Gastrocnemius medialis (tissue), 4 donors: Measurements from ENCODE around the gene SPOCD1.

Experiments
- POLR2A ChIP-seq, 2 donors: fragments of 450-650 bp; IDR thresholded peaks; one replicate each; pipeline ENCODE4 v1.6.1; 2017; ENCODE audit warnings: antibody characterized with exemption in 2 of 2, mild to moderate bottlenecking in 2 of 2, moderate library complexity in 2 of 2
- TF ChIP-seq, protein P1 (sequence below), 5 experiments: fragments of 450-650 bp in 3 of 5; fragments of 200-600 bp in 2 of 5; sonication (generic) in 2 of 5; IDR thresholded peaks in 4 of 5; conservative IDR thresholded peaks in 1 of 5; 1 replicate in 4 of 5; 2 replicates in 1 of 5; pipeline ENCODE4 v1.5.1; 2016 to 2019; ENCODE audit warnings: antibody characterized with exemption in 5 of 5, mild to moderate bottlenecking in 3 of 5, moderate library complexity in 3 of 5

DNA sequence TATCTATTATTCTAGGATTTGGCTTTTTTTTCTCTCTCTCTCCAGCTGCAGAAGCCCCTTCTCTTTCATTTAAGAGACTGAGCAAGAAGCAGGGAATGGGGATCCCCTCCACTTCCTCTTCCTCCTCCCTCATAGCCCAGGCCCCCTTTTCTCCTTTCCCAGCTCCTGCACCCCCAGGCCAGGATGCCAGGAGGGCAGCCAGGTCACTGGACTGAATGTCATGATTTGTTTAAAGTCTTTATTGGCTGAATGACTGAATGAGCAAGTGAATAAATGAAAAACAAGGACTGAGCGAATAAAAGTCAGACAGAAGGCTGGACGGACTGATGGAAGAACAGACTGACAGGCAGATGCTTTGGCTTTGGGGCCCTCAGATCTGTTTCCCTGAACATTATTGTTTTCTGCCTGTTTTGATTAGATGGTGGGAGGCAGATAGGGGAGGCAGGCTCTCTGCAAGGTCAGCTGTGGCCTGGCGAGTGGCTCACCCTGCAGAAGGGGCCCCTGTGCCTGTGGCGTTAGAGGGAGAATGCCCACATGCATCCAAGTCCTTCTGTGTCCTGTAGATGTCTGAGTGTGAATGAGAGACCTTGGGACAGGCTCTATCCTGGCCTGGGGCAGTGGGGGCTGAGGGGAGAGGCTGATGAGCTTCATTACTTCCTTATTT is 31.3 kb downstream of the SPOCD1 start:
- TF ChIP-seq, protein P1, sequence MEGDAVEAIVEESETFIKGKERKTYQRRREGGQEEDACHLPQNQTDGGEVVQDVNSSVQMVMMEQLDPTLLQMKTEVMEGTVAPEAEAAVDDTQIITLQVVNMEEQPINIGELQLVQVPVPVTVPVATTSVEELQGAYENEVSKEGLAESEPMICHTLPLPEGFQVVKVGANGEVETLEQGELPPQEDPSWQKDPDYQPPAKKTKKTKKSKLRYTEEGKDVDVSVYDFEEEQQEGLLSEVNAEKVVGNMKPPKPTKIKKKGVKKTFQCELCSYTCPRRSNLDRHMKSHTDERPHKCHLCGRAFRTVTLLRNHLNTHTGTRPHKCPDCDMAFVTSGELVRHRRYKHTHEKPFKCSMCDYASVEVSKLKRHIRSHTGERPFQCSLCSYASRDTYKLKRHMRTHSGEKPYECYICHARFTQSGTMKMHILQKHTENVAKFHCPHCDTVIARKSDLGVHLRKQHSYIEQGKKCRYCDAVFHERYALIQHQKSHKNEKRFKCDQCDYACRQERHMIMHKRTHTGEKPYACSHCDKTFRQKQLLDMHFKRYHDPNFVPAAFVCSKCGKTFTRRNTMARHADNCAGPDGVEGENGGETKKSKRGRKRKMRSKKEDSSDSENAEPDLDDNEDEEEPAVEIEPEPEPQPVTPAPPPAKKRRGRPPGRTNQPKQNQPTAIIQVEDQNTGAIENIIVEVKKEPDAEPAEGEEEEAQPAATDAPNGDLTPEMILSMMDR (IDR thresholded peaks at IDR 0.05 in 4 of 5, conservative IDR thresholded peaks at IDR 0.05 in 1 of 5), result no peak
- TF ChIP-seq POLR2A (IDR thresholded peaks at IDR 0.05), result no peak
